NCI-H128 (cell line): ENCODE results near the gene SHB.

Experiments used
- DNase-seq: peaks from one replicate; lab custom pipeline; 2025; ENCODE audit not compliant: unreplicated experiment; lab: John Stamatoyannopoulos, UW

Gene SHB

DNA sequence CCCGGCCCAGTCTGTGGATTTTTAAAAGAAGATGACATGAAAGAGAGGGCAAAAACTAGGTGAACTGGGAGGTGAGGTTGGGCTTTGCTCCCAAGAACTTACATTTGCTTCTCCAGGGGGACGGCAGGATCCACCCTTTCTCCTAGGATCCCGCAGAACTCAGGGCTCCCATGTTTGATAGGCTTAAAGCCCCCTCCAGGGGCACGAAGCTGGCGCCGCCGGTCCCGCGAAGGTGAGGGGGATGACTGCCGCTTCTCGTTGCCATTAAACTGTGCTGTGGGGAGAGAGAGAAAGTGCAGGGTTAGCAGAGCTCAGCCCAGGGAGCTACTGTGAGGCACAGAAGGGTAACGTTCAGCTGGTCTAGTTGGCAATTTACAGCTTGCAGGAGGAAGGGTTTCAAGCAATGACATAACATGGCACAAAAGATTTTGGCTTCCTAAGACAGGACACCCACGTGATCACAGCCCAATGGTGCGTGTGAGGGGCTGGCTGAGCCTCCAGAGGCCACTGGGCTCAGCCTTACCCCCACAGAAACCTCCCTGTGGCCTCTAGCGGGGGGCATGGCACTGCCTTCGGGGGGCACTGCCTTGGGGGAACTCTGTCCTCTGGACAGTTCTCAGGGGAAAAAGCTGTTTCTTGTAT is 113.1 kb downstream of the SHB start:
- DNase-seq: no peak

- no peak for DNase-seq
Measured at GRCh38 chr9:37954581-37954981, 114.4 kb downstream of the SHB start.

DNA sequence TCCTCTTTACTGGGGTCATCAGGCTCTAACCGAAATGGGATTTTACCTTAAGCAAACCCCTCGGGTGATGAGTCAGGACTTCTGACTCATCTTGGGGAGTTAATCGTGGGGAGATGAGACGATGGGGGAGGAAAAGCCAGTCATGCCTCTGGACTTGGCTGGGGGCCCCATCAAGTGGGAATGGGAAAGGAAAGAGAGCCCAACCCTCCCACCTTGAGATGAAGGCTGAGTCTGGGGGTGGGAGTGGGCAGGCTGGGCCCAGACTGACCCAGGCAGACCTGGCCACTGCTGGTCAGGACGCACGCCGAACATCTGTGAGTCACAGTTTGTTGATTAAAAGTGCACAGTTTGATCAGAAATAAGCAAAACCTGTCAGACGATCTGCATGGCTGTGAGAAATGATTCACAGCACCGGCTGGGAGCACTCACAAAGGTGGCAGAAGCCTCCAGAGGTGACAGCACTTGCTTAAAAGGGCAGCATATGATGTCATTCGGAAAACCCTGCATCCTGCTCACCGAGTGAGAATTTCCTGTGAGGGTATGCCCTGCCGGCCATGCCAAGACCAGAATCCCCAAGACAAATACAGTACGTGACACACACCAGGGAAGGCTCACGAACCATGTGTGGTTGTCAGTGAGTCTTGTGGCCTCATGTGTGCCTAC is 115.1 kb downstream of the SHB start:
- no peak for DNase-seq

- DNase-seq: no peak
Measured at GRCh38 chr9:37953206-37953774, 115.7 kb downstream of the SHB start.

DNA sequence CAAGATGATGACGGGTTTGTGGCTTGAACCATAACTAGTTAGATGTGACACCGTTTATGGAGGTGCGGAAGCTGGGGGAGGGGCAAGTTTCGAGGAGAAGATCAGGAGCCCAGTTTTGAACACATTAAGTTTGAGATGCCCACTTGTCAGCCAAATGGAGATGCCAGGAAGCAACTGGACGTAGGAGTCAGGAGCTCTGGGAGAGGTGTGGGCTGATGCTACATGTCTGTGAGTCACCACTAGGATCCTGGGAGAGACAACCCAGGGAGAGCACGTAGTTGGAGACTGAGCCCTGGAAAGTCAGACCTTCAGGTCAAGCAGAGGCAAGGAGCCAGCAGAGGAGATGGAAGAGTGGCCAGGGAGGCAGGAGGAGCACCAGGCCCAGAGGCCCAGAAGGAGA is 116.3 kb downstream of the SHB start:
- no peak for DNase-seq

GRCh38 chr9:37951671-37952449 is 117.2 kb downstream of the SHB start:
- DNase-seq: no peak

DNA sequence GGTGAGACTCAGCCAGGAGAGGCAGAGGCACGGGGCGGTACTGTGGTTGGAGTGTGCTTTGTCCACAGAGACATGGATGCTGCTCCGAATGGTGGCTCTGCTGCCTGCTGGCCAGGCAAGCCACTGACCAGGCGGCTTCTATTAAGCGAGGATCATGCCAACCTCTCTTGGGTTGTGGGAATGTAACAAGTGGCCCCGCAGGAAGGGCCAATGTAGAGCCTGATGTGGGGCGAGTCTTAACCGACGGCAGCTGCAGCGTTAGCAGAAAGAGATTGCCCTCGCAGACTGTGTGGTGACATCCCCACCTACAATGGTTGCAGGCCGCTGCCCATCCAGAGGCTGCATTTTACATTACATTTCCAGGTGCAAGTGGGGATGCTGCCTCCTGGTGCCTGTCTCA is 118.5 kb downstream of the SHB start:
- DNase-seq: no peak

DNA sequence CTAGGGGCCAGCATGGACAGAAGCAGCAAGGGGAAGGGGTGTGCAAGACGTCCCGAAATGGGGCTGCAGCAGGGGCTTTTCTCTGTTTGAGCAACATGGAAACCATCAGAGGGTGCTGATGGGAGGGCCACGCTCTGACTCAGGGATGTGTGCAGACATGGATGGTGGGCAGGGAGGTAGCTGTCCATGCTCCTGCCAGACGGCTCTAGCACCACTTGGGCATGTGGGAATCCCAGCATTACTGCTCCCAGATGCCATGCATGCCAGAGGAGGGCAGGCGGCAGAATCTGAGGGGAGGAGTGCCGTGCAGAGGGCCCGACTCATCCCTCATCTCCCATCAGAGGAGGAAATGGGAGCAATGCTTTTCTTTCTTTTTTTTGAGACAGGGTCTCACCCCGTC is 119.5 kb downstream of the SHB start:
- DNase-seq: no peak

GRCh38 chr9:37948417-37948980 is 120.5 kb downstream of the SHB start:
- no peak for DNase-seq

GRCh38 chr9:37947977-37948376 is 121.0 kb downstream of the SHB start:
- no peak for DNase-seq

- DNase-seq: no peak
Measured at GRCh38 chr9:37947471-37947870, 121.6 kb downstream of the SHB start.

DNA sequence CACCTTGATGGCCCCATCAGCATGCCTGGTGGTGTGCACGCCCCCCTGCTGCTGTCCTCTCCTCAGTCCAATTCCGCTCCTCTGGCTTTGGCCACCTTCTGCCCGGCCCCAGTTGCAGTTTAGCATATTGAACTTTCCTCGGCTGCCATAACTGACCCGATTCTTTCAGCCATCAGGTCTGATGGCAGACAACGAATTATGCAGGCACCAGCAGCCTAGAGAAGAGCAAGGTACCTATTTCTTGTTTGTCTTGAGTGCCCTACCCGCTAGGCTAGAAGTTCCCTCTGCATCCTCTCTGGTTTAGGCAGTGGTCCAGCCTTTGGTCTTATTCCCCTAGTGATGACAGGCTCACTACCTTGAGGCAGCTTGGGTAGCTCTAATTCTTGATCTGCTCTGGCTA is 122.1 kb downstream of the SHB start:
- DNase-seq: no peak

- no peak for DNase-seq
Measured at GRCh38 chr9:37946041-37946440, 123.0 kb downstream of the SHB start.

DNA sequence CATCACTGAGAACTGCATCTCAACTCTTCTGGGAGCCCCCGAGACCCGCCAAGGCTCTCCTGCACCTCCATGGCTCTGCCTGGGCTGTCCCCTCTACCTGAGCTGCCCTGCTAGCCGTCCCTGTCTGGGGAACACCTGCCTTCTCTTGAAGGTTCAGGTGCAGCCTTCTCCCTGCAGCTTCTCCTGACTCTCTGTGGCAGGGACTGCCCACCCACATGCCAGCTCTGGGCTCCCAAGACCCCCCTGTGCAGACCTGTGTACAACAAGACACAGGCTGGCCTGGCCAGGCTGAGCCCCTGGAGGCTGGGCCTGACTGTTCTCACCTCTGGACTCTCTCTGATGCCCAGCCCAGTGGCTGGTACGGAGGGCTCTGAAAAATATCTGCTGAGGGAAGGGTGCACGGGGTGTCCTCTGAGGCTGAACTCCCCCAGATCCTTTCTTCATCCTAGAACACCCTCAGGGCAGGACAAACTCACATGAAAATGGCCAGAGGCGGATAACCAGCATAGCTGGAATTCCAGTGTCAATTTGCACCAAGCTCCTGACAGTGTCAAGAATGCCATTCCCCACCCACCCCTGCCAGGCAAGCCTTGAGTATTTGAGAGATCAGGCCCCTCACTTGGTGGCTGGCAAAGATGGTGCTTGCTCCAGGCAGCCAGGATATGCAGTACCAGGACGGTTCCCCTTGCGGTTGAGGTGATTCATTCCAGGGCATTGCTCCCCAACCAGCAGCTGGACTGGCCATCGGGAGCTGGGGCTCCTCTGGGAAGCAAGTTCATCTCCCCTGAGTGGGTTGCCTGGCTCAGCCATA is 124.2 kb downstream of the SHB start:
- DNase-seq: no peak

DNA sequence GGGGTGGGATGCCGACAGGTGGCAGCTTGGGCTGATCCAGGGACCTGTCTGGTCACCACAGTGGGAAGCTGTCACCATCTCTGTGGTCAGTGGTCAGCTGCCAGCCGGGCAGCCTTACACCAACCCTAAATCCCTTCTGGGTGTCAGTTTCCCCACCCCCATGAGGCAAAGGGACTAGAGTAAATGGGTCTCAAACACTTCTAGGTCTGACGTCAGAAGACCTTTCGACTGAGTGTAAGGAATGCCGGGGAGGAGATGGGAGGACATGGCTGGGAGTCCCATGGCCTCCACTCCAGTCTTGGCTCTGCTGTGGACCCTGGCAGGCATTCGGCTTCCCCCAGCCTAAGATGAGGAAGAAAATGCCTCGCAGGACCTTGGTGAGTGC is 124.8 kb downstream of the SHB start:
- no peak for DNase-seq

GRCh38 chr9:37943345-37944265 is 125.4 kb downstream of the SHB start:
- no peak for DNase-seq

- DNase-seq: no peak
Measured at GRCh38 chr9:37942621-37943344, 126.2 kb downstream of the SHB start.

GRCh38 chr9:37941253-37941652 is 127.8 kb downstream of the SHB start:
- DNase-seq: no peak

DNA sequence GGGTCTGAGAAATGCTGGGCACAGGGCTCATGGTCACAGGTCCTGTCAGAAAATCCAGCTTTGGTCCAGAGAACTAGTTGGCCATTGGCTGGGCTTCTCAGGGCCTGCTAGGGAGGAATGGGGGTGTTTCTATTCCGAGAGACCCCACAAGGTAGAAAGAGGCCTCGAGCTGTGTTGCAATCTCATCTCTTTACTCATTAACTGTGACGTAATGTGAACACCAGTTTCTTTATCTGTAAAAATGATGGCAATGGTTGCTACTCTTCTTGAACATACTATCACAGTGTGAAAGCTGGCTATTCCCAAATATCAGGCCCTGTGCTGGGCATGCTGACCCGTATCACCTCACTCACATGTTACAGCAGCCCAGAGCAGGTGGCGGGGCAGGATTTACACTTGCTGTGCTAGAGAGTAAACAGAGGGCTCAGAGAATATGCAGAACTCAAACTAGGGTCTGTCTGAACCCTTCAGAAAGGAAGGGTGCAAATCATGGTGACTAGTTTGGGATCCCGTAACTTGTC is 129.4 kb downstream of the SHB start:
- DNase-seq: no peak
